ENCODE measurements around the gene GRAP2.
"Not testable (repeated sequence)": the region's sequence is repeated elsewhere in the genome, so short reads cannot be mapped to it uniquely, and the experiment has no call there.

The GRAP2 gene

GRCh38 chr22:39897841-39898240 is 3.0 kb upstream of the GRAP2 start:
- no peak for DNase-seq (ENCODE audit: low read depth in 2 of 2)

- no peak for DNase-seq (ENCODE audit: low read depth in 2 of 2)
Measured at GRCh38 chr22:39898997-39899396, 1.9 kb upstream of the GRAP2 start.

GRCh38 chr22:39901565-39902146 is 772 bp downstream of the GRAP2 start:
- DNase-seq (ENCODE audit: low read depth in 2 of 2), result no peak

GRCh38 chr22:39904024-39904423 is 3.1 kb downstream of the GRAP2 start:
- DNase-seq (ENCODE audit: low read depth in 2 of 2), result not testable (repeated sequence)

GRCh38 chr22:39904862-39905261 is 4.0 kb downstream of the GRAP2 start:
- no peak for DNase-seq (ENCODE audit: low read depth in 2 of 2)

GRCh38 chr22:39905687-39906086 is 4.8 kb downstream of the GRAP2 start:
- DNase-seq (ENCODE audit: low read depth in 2 of 2), result no peak

- no peak for DNase-seq (ENCODE audit: low read depth in 2 of 2)
Measured at GRCh38 chr22:39906207-39906606, 5.3 kb downstream of the GRAP2 start.

GRCh38 chr22:39907047-39907446 is 6.2 kb downstream of the GRAP2 start:
- DNase-seq (ENCODE audit: low read depth in 2 of 2), result no peak

GRCh38 chr22:39907605-39908097 is 6.8 kb downstream of the GRAP2 start:
- DNase-seq (ENCODE audit: low read depth in 2 of 2), result no peak

- no peak for DNase-seq (ENCODE audit: low read depth in 2 of 2)
Measured at GRCh38 chr22:39908136-39908535, 7.3 kb downstream of the GRAP2 start.

GRCh38 chr22:39908737-39909136 is 7.9 kb downstream of the GRAP2 start:
- DNase-seq (ENCODE audit: low read depth in 2 of 2), result no peak

GRCh38 chr22:39910876-39911613 is 10.2 kb downstream of the GRAP2 start:
- no peak for DNase-seq (ENCODE audit: low read depth in 2 of 2)

GRCh38 chr22:39913321-39913720 is 12.4 kb downstream of the GRAP2 start:
- DNase-seq (ENCODE audit: low read depth in 2 of 2), result no peak

GRCh38 chr22:39913886-39914285 is 13.0 kb downstream of the GRAP2 start:
- DNase-seq (ENCODE audit: low read depth in 2 of 2), result no peak

GRCh38 chr22:39914584-39914983 is 13.7 kb downstream of the GRAP2 start:
- no peak for DNase-seq (ENCODE audit: low read depth in 2 of 2)

GRCh38 chr22:39915295-39915726 is 14.4 kb downstream of the GRAP2 start:
- DNase-seq (ENCODE audit: low read depth in 2 of 2), result no peak

GRCh38 chr22:39916496-39916895 is 15.6 kb downstream of the GRAP2 start:
- no peak for DNase-seq (ENCODE audit: low read depth in 2 of 2)

GRCh38 chr22:39917197-39917643 is 16.3 kb downstream of the GRAP2 start:
- DNase-seq (ENCODE audit: low read depth in 2 of 2), result no peak

- no peak for DNase-seq (ENCODE audit: low read depth in 2 of 2)
Measured at GRCh38 chr22:39917776-39918495, 17.1 kb downstream of the GRAP2 start.

GRCh38 chr22:39920134-39920743 is 19.4 kb downstream of the GRAP2 start:
- no peak for DNase-seq (ENCODE audit: low read depth in 2 of 2)

- no peak for DNase-seq (ENCODE audit: low read depth in 2 of 2)
Measured at GRCh38 chr22:39923696-39924095, 22.8 kb downstream of the GRAP2 start.

GRCh38 chr22:39924286-39924685 is 23.4 kb downstream of the GRAP2 start:
- no peak for DNase-seq (ENCODE audit: low read depth in 2 of 2)

Data from fibroblast of skin of left biceps (primary cell).